Peyer's patch (tissue), 4 donors: ENCODE results near the gene LIMD2. TPM values are rescaled to one million over a fixed set of nuclear protein-coding genes. Genes with fewer than 3 reads are reported as not detected.
"Not testable (repeated sequence)": the region's sequence is repeated elsewhere in the genome, so short reads cannot be mapped to it uniquely, and the experiment has no call there.

Source experiments
- DNase-seq, 3 donors: peaks; one replicate each; pipeline ENCODE4 v3.0.0-alpha.2; 2017 to 2019
- H3K27ac ChIP-seq, 4 donors: fragments of 200-600 bp; sonication (generic); one replicate each; pipeline ENCODE4 v1.5.1; 2016 to 2019
- H3K27me3 ChIP-seq, 2 donors: fragments of 200-600 bp; sonication (generic); one replicate each; pipeline ENCODE4 v1.5.1; 2019
- H3K36me3 ChIP-seq, 3 donors: fragments of 200-600 bp; sonication (generic); one replicate each; pipeline ENCODE4 v1.5.1; 2016 to 2019
- H3K4me1 ChIP-seq, 4 donors: fragments of 200-600 bp; sonication (generic); one replicate each; pipeline ENCODE4 v1.5.1; 2016 to 2019
- H3K4me3 ChIP-seq, 4 donors: fragments of 200-600 bp; sonication (generic); 1 replicate in 3 of 4; 2 replicates in 1 of 4; pipeline ENCODE4 v1.5.1; 2016 to 2019; ENCODE audit warnings: mild to moderate bottlenecking in 1 of 4
- H3K9me3 ChIP-seq, 4 donors: fragments of 200-600 bp; sonication (generic); one replicate each; pipeline ENCODE4 v1.5.1; 2016 to 2019; ENCODE audit warnings: mild to moderate bottlenecking in 1 of 4
- CTCF ChIP-seq, 6 experiments: fragments of 450-650 bp in 4 of 6; fragments of 200-600 bp in 2 of 6; sonication (generic) in 1 of 6; IDR thresholded peaks; one replicate each; pipeline ENCODE4 v1.5.1; 2017 to 2019; ENCODE audit warnings: antibody characterized with exemption in 6 of 6, mild to moderate bottlenecking in 3 of 6, moderate library complexity in 1 of 6
- POLR2A ChIP-seq, 2 donors: fragments of 450-650 bp; IDR thresholded peaks; one replicate each; pipeline ENCODE4 v1.5.1; 2017; ENCODE audit warnings: antibody characterized with exemption in 2 of 2, mild to moderate bottlenecking in 2 of 2, moderate library complexity in 2 of 2
- total RNA-seq, 4 donors: library from RNA; depleted of rRNA; stranded (reverse); fragments of >200 nt; gene quantifications; one replicate each; pipeline ENCODE4 v1.1.0, GENCODE V29; 2016

The LIMD2 gene
- total RNA-seq, 4 donors from 2014 or later: 9.9 to 79.2 (median 12.6) TPM

GRCh38 chr17:63722403-63722802, 22.5 kb upstream of the LIMD2 start:
- peaks cover 0 to 32% (median 0%) of the 10 kb centered on the region in 3 donors for H3K36me3 ChIP-seq
- H3K9me3 ChIP-seq: no peaks in the 10 kb centered on the region
- H3K27me3 ChIP-seq: no peaks in the 10 kb centered on the region
- no peak overlapping the region for H3K4me3 ChIP-seq
- TF ChIP-seq POLR2A (IDR thresholded peaks at IDR 0.05): no peak
- TF ChIP-seq CTCF (IDR thresholded peaks at IDR 0.05): no peak
- H3K27ac ChIP-seq: no peak overlapping the region
- DNase-seq: no peak
- no peaks in the 10 kb centered on the region for H3K4me1 ChIP-seq

GRCh38 chr17:63720194-63720593, 20.3 kb upstream of the LIMD2 start:
- H3K4me3 ChIP-seq, H3K36me3 ChIP-seq, H3K9me3 ChIP-seq, H3K27ac ChIP-seq, H3K4me1 ChIP-seq, H3K27me3 ChIP-seq, DNase-seq: not testable (repeated sequence)

DNA sequence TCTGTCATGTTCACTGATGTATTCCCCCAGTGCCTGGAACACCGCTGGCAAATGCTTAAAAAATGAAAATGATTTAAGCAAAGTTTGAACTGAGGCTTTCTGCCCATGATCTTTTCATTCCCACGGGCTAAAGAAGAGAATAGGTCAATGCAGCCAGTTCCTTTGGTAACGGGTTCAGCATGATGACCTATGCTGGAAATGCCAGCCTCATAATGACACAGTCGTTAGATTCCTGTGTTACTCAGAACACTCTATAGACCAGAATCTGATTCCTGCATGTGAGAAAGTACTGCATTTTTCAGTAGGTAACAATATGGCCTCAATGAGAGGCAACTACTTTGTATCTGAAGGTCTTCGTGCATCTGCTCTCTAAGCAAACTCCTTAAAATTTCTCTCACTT, 19.1 kb upstream of the LIMD2 start:
- no peak overlapping the region for H3K27ac ChIP-seq
- DNase-seq: no peak
- no peaks in the 10 kb centered on the region for H3K27me3 ChIP-seq
- TF ChIP-seq POLR2A (IDR thresholded peaks at IDR 0.05) (no peak), CTCF (IDR thresholded peaks at IDR 0.05) (no peak)
- no peak overlapping the region for H3K4me3 ChIP-seq
- H3K4me1 ChIP-seq: no peaks in the 10 kb centered on the region
- no peaks in the 10 kb centered on the region for H3K9me3 ChIP-seq
- peaks cover 0 to 5% (median 0%) of the 10 kb centered on the region in 3 donors for H3K36me3 ChIP-seq

DNA sequence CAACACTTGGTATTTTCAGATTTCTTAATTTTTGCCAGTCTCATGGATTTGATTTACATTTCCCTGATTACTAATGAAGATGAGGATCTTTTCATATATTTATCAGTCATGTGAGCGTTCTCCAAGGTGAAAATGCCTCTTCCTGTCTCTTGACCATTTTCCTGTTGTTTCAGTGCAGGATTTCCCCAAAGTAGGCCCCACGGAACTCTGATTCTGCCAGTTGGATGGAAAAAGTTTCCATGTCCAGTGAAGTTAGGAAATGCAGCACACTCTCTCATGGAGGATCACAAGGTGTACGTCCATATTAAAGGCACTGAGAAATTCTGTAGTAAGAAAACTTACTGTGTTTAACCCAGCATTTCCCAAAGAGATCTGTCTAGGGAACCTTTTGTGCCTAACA, 16.5 kb upstream of the LIMD2 start:
- TF ChIP-seq CTCF (IDR thresholded peaks at IDR 0.05) (no peak), POLR2A (IDR thresholded peaks at IDR 0.05) (no peak)
- Histone ChIP-seq H3K27me3 (no peaks in the 10 kb centered on the region), H3K27ac (no peak overlapping the region), H3K4me1 (no peaks in the 10 kb centered on the region), H3K9me3 (no peaks in the 10 kb centered on the region), H3K36me3 (peaks cover 0 to 22% (median 0%) of the 10 kb centered on the region in 3 donors), H3K4me3 (no peak overlapping the region)
- DNase-seq: no peak

GRCh38 chr17:63714550-63715277, 14.8 kb upstream of the LIMD2 start:
- Histone ChIP-seq H3K27ac (no peak overlapping the region), H3K36me3 (peaks cover 0 to 39% (median 0%) of the 10 kb centered on the region in 3 donors), H3K27me3 (no peaks in the 10 kb centered on the region), H3K4me1 (no peaks in the 10 kb centered on the region), H3K4me3 (no peak overlapping the region), H3K9me3 (no peaks in the 10 kb centered on the region)
- DNase-seq: no peak
- TF ChIP-seq POLR2A (IDR thresholded peaks at IDR 0.05) (no peak), CTCF (IDR thresholded peaks at IDR 0.05) (no peak)

DNA sequence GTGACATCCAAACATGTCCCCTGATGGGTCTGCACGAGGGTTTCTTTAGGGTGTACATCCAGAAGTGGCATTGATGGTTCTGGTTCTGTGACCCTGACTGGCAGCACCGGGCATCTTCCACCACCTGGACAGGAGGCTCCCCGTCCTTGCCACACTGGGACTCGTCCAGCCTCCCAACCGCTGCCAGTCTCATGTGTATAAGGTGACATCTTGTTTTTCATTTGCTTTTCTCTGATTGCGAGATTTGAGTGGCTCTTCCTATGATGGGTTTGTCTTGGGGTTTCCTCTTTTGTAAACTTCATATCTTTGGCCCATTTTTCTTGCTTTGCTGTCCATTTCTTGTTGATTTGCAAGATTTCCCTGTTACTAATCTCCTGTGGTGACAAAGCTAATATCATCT, 9.2 kb upstream of the LIMD2 start:
- Histone ChIP-seq H3K27ac (no peak overlapping the region), H3K4me1 (peaks cover 0 to 11% (median 5%) of the 10 kb centered on the region in 4 donors), H3K4me3 (no peak overlapping the region), H3K9me3 (no peaks in the 10 kb centered on the region), H3K27me3 (no peaks in the 10 kb centered on the region), H3K36me3 (peaks cover 0 to 74% (median 0%) of the 10 kb centered on the region in 3 donors)
- DNase-seq: peak in 1 of 3 donors; percentile 34
- TF ChIP-seq CTCF (IDR thresholded peaks at IDR 0.05) (no peak), POLR2A (IDR thresholded peaks at IDR 0.05) (no peak)
